WTC11 (cell line): ENCODE results near the gene SND1. TPM values are rescaled to one million over a fixed set of nuclear protein-coding genes. Genes with fewer than 3 reads are reported as not detected.

Experiments
- ATAC-seq: fragments of 200-7000 bp; cut with Tn5 transposase; 2 replicates; pipeline ENCODE4 v1.10.0; 2021; ENCODE audit warnings: mild to moderate bottlenecking, moderate library complexity
- CTCF ChIA-PET: fragments of 300-600 bp; sonication (Branson Sonifier 250); formaldehyde crosslinking; loops from one replicate; lab custom pipeline; 2021; ENCODE audit warnings: antibody characterized with exemption; lab: Charles Lee
- POLR2A ChIA-PET: fragments of 350-600 bp; sonication (Branson Sonifier 250); formaldehyde crosslinking; loops from one replicate; lab custom pipeline; 2021; ENCODE audit warnings: antibody characterized with exemption; lab: Charles Lee
- DNase-seq: peaks from one replicate; pipeline ENCODE4 v3.0.0; 2021; ENCODE audit warnings: low spot score
- H3K27ac Mint-ChIP-seq: 2 replicates; pipeline ENCODE4 v1.8.0; 2021; ENCODE audit warnings: mixed read lengths
- H3K27me3 Mint-ChIP-seq: 2 replicates; pipeline ENCODE4 v1.8.0; 2021; ENCODE audit warnings: low read depth, mild to moderate bottlenecking, moderate library complexity, mixed read lengths
- H3K36me3 Mint-ChIP-seq: 2 replicates; pipeline ENCODE4 v1.8.0; 2021; ENCODE audit warnings: mixed read lengths
- H3K4me1 Mint-ChIP-seq: 2 replicates; pipeline ENCODE4 v1.8.0; 2022; ENCODE audit warnings: mixed read lengths
- H3K4me3 Mint-ChIP-seq: 2 replicates; pipeline ENCODE4 v1.8.0; 2021; ENCODE audit warnings: mild to moderate bottlenecking, moderate library complexity, mixed read lengths
- H3K9me3 Mint-ChIP-seq: 2 replicates; pipeline ENCODE4 v1.8.0; 2021; ENCODE audit warnings: mixed read lengths
- FOXP1 ChIP-seq: sonication (generic); formaldehyde crosslinking; IDR thresholded peaks from 2 replicates; pipeline ENCODE4 v1.8.0; 2022; ENCODE audit warnings: missing genetic modification reagents, mild to moderate bottlenecking, moderate library complexity, borderline replicate concordance
- JAZF1 ChIP-seq: fragments of 250-450 bp; sonication (Bioruptor Pico); IDR thresholded peaks from 2 replicates; pipeline ENCODE4 v1.9.0; 2021; ENCODE audit warnings: moderate library complexity, mild to moderate bottlenecking, inconsistent platforms
- KAT7 ChIP-seq: sonication (generic); formaldehyde crosslinking; IDR thresholded peaks from 2 replicates; pipeline ENCODE4 v1.8.1; 2023; ENCODE audit warnings: missing genetic modification reagents, mild to moderate bottlenecking, borderline replicate concordance
- NR2C2 ChIP-seq: sonication (generic); formaldehyde crosslinking; IDR thresholded peaks from 2 replicates; pipeline ENCODE4 v1.8.0; 2022; ENCODE audit warnings: mild to moderate bottlenecking, missing genetic modification reagents
- PRDM15 ChIP-seq: sonication (generic); formaldehyde crosslinking; IDR thresholded peaks from 2 replicates; pipeline ENCODE4 v1.8.0; 2022; ENCODE audit warnings: missing genetic modification reagents
- SMAD3 ChIP-seq: sonication (generic); formaldehyde crosslinking; IDR thresholded peaks from 2 replicates; pipeline ENCODE4 v1.8.0; 2022; ENCODE audit warnings: missing genetic modification reagents, mild to moderate bottlenecking, borderline replicate concordance
- TP53 ChIP-seq: sonication (generic); formaldehyde crosslinking; IDR thresholded peaks from 2 replicates; pipeline ENCODE4 v1.8.1; 2023; ENCODE audit warnings: mild to moderate bottlenecking, missing genetic modification reagents
- ZBTB21 ChIP-seq: sonication (generic); formaldehyde crosslinking; IDR thresholded peaks from 2 replicates; pipeline ENCODE4 v1.8.1; 2023; ENCODE audit warnings: mild to moderate bottlenecking, missing genetic modification reagents, borderline replicate concordance
- ZNF219 ChIP-seq: sonication (generic); formaldehyde crosslinking; IDR thresholded peaks from 2 replicates; pipeline ENCODE4 v1.8.0; 2023; ENCODE audit warnings: missing genetic modification reagents, mild to moderate bottlenecking, borderline replicate concordance
- ZSCAN18 ChIP-seq: fragments of 250-450 bp; sonication (Bioruptor Pico); IDR thresholded peaks from 2 replicates; pipeline ENCODE4 v2.1.2; 2022; ENCODE audit warnings: mild to moderate bottlenecking, moderate library complexity
- total RNA-seq: library from RNA; stranded (reverse); gene quantifications from 3 replicates; pipeline ENCODE4 v1.2.3, GENCODE V29; 2021
- TF ChIP-seq, protein P1 (sequence below): sonication (generic); formaldehyde crosslinking; IDR thresholded peaks from 2 replicates; pipeline ENCODE4 v1.8.1; 2023; ENCODE audit warnings: mild to moderate bottlenecking, missing genetic modification reagents, borderline replicate concordance
- TF ChIP-seq, protein P2 (sequence below): fragments of 250-450 bp; sonication (Bioruptor Pico); IDR thresholded peaks from 2 replicates; pipeline ENCODE4 v1.9.0; 2021; ENCODE audit warnings: mild to moderate bottlenecking
- TF ChIP-seq, protein P3 (sequence below): sonication (generic); formaldehyde crosslinking; IDR thresholded peaks from 2 replicates; pipeline ENCODE4 v1.8.1; 2023; ENCODE audit warnings: mild to moderate bottlenecking, missing genetic modification reagents, moderate library complexity
- TF ChIP-seq, protein P4 (sequence below): sonication (generic); formaldehyde crosslinking; IDR thresholded peaks from 2 replicates; pipeline ENCODE4 v1.8.0; 2023; ENCODE audit warnings: missing genetic modification reagents, mild to moderate bottlenecking, borderline replicate concordance

Gene SND1
- total RNA-seq, 1 experiment from 2014 or later, result 261 TPM

GRCh38 chr7:127880454-127880853 lies 228.5 kb downstream of the SND1 start (continued):
- TF ChIP-seq, protein P1, sequence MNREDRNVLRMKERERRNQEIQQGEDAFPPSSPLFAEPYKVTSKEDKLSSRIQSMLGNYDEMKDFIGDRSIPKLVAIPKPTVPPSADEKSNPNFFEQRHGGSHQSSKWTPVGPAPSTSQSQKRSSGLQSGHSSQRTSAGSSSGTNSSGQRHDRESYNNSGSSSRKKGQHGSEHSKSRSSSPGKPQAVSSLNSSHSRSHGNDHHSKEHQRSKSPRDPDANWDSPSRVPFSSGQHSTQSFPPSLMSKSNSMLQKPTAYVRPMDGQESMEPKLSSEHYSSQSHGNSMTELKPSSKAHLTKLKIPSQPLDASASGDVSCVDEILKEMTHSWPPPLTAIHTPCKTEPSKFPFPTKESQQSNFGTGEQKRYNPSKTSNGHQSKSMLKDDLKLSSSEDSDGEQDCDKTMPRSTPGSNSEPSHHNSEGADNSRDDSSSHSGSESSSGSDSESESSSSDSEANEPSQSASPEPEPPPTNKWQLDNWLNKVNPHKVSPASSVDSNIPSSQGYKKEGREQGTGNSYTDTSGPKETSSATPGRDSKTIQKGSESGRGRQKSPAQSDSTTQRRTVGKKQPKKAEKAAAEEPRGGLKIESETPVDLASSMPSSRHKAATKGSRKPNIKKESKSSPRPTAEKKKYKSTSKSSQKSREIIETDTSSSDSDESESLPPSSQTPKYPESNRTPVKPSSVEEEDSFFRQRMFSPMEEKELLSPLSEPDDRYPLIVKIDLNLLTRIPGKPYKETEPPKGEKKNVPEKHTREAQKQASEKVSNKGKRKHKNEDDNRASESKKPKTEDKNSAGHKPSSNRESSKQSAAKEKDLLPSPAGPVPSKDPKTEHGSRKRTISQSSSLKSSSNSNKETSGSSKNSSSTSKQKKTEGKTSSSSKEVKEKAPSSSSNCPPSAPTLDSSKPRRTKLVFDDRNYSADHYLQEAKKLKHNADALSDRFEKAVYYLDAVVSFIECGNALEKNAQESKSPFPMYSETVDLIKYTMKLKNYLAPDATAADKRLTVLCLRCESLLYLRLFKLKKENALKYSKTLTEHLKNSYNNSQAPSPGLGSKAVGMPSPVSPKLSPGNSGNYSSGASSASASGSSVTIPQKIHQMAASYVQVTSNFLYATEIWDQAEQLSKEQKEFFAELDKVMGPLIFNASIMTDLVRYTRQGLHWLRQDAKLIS (CRISPR knock-in tag), result no peak
- TF ChIP-seq FOXP1 (no peak), TP53 (CRISPR knock-in tag) (no peak), ZNF219 (CRISPR knock-in tag) (no peak), SMAD3 (CRISPR knock-in tag) (no peak), JAZF1 (CRISPR knock-in tag) (no peak), ZSCAN18 (CRISPR knock-in tag) (no peak), NR2C2 (CRISPR knock-in tag) (no peak), ZBTB21 (CRISPR knock-in tag) (no peak)
- TF ChIP-seq, protein P2, sequence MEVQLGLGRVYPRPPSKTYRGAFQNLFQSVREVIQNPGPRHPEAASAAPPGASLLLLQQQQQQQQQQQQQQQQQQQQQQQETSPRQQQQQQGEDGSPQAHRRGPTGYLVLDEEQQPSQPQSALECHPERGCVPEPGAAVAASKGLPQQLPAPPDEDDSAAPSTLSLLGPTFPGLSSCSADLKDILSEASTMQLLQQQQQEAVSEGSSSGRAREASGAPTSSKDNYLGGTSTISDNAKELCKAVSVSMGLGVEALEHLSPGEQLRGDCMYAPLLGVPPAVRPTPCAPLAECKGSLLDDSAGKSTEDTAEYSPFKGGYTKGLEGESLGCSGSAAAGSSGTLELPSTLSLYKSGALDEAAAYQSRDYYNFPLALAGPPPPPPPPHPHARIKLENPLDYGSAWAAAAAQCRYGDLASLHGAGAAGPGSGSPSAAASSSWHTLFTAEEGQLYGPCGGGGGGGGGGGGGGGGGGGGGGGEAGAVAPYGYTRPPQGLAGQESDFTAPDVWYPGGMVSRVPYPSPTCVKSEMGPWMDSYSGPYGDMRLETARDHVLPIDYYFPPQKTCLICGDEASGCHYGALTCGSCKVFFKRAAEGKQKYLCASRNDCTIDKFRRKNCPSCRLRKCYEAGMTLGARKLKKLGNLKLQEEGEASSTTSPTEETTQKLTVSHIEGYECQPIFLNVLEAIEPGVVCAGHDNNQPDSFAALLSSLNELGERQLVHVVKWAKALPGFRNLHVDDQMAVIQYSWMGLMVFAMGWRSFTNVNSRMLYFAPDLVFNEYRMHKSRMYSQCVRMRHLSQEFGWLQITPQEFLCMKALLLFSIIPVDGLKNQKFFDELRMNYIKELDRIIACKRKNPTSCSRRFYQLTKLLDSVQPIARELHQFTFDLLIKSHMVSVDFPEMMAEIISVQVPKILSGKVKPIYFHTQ (CRISPR knock-in tag), result no peak
- TF ChIP-seq, all 79 proteins: peak for 0

DNA sequence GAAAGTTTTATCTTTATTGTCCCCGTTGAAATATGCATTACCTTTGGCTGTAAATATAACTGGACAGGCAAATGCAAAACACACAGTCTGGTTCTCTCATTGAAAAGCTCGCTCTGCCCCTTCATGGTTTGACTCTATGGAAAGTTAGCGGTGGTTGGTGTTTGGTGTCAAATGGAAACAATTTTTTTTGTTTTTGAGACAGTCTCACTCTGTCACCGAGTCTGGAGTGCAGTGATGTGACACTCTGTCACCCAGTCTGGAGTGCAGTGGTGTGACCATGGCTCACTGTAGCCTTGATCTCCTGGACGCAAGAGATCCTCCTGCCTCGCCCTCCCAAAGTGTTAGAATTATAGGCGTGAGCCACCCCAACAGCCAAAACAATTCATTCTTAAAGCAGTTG lies 229.6 kb downstream of the SND1 start:
- no peaks in the 10 kb centered on the region for H3K27me3 Mint-ChIP-seq
- H3K9me3 Mint-ChIP-seq, result no peaks in the 10 kb centered on the region
- peak overlapping the region; percentile 53; the same call in 1 of the 2 replicates for H3K27ac Mint-ChIP-seq
- no peaks in the 10 kb centered on the region for H3K36me3 Mint-ChIP-seq
- POLR2A ChIA-PET, result no interaction called here
- DNase-seq (no peak), ATAC-seq (no peak)
- peaks cover 38% of the 10 kb centered on the region for H3K4me1 Mint-ChIP-seq
- no peak overlapping the region for H3K4me3 Mint-ChIP-seq
- CTCF ChIA-PET, result no interaction called here
- TF ChIP-seq, protein P3, sequence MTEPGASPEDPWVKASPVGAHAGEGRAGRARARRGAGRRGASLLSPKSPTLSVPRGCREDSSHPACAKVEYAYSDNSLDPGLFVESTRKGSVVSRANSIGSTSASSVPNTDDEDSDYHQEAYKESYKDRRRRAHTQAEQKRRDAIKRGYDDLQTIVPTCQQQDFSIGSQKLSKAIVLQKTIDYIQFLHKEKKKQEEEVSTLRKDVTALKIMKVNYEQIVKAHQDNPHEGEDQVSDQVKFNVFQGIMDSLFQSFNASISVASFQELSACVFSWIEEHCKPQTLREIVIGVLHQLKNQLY (CRISPR knock-in tag), result no peak
- TF ChIP-seq, protein P1 (CRISPR knock-in tag), result no peak
- TF ChIP-seq, protein P4, sequence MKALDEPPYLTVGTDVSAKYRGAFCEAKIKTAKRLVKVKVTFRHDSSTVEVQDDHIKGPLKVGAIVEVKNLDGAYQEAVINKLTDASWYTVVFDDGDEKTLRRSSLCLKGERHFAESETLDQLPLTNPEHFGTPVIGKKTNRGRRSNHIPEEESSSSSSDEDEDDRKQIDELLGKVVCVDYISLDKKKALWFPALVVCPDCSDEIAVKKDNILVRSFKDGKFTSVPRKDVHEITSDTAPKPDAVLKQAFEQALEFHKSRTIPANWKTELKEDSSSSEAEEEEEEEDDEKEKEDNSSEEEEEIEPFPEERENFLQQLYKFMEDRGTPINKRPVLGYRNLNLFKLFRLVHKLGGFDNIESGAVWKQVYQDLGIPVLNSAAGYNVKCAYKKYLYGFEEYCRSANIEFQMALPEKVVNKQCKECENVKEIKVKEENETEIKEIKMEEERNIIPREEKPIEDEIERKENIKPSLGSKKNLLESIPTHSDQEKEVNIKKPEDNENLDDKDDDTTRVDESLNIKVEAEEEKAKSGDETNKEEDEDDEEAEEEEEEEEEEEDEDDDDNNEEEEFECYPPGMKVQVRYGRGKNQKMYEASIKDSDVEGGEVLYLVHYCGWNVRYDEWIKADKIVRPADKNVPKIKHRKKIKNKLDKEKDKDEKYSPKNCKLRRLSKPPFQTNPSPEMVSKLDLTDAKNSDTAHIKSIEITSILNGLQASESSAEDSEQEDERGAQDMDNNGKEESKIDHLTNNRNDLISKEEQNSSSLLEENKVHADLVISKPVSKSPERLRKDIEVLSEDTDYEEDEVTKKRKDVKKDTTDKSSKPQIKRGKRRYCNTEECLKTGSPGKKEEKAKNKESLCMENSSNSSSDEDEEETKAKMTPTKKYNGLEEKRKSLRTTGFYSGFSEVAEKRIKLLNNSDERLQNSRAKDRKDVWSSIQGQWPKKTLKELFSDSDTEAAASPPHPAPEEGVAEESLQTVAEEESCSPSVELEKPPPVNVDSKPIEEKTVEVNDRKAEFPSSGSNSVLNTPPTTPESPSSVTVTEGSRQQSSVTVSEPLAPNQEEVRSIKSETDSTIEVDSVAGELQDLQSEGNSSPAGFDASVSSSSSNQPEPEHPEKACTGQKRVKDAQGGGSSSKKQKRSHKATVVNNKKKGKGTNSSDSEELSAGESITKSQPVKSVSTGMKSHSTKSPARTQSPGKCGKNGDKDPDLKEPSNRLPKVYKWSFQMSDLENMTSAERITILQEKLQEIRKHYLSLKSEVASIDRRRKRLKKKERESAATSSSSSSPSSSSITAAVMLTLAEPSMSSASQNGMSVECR (CRISPR knock-in tag), result no peak
- TF ChIP-seq PRDM15 (CRISPR knock-in tag) (no peak), KAT7 (CRISPR knock-in tag) (no peak)
